GM18517 (cell line): ENCODE measurements around the gene TMEM143.
"Not testable (repeated sequence)": the region's sequence is repeated elsewhere in the genome, so short reads cannot be mapped to it uniquely, and the experiment has no call there.

ENCODE experiments used
- ATAC-seq: cut with Tn5 transposase; IDR thresholded peaks from one replicate; pipeline ENCODE4 v1.9.1; 2021; ENCODE audit warnings: mild to moderate bottlenecking, moderate library complexity; ENCODE audit not compliant: unreplicated experiment

The TMEM143 gene

GRCh38 chr19:48297975-48298374 is 65.8 kb downstream of the TMEM143 start:
- ATAC-seq = no peak

- ATAC-seq = no peak
Observed at GRCh38 chr19:48296963-48297734, 66.6 kb downstream of the TMEM143 start.

- no peak for ATAC-seq
Observed at GRCh38 chr19:48295458-48295857, 68.3 kb downstream of the TMEM143 start.

GRCh38 chr19:48292798-48293197 is 70.9 kb downstream of the TMEM143 start:
- ATAC-seq = no peak

GRCh38 chr19:48291489-48291815 is 72.3 kb downstream of the TMEM143 start:
- ATAC-seq = not testable (repeated sequence)

- ATAC-seq = no peak
Observed at GRCh38 chr19:48290771-48291488, 72.8 kb downstream of the TMEM143 start.

- ATAC-seq = no peak
Observed at GRCh38 chr19:48290401-48290770, 73.4 kb downstream of the TMEM143 start.

GRCh38 chr19:48287748-48288147 is 76.0 kb downstream of the TMEM143 start:
- no peak for ATAC-seq

GRCh38 chr19:48284896-48285295 is 78.8 kb downstream of the TMEM143 start:
- ATAC-seq = no peak

GRCh38 chr19:48283908-48284307 is 79.8 kb downstream of the TMEM143 start:
- no peak for ATAC-seq
